ENCODE measurements around the gene ITGA2B.

- TF ChIP-seq POLR2AphosphoS5 (IDR thresholded peaks at IDR 0.05; ENCODE audit: low read depth, low read length) (no peak), POLR2A (IDR thresholded peaks at IDR 0.05; ENCODE audit: low read depth, low read length) (no peak)
Observed at GRCh38 chr17:44333371-44333770, 56.1 kb downstream of the ITGA2B start.
